ENCODE results near the gene TGM2.

Gene TGM2

GRCh38 chr20:38128691-38129090 lies 36.4 kb downstream of the TGM2 start:
- H3K4me3 ChIP-seq (IDR thresholded peaks at IDR 0.05; ENCODE audit: insufficient read depth, low read depth, low read length), result no peak overlapping the region
- H4K20me1 ChIP-seq (ENCODE audit: insufficient read depth), result no peaks in the 10 kb centered on the region
- H3K27ac ChIP-seq, result no peak overlapping the region
- H3K36me3 ChIP-seq (ENCODE audit: insufficient read depth), result no peaks in the 10 kb centered on the region
- H3K4me2 ChIP-seq, result no peak overlapping the region
- no peak overlapping the region for H2AFZ ChIP-seq (ENCODE audit: low read depth)
- H3K4me1 ChIP-seq (ENCODE audit: low read depth, poor library complexity, severe bottlenecking), result no peaks in the 10 kb centered on the region
- no peaks in the 10 kb centered on the region for H3K79me2 ChIP-seq (ENCODE audit: insufficient read depth, low read depth)
- H3K9ac ChIP-seq, result no peak overlapping the region
- no peak for TF ChIP-seq CTCF (conservative IDR thresholded peaks at IDR 0.05; ENCODE audit: low read depth, low read length)
- H3K27me3 ChIP-seq (ENCODE audit: insufficient read depth, low read depth), result no peaks in the 10 kb centered on the region

GRCh38 chr20:38127920-38128528 lies 37.0 kb downstream of the TGM2 start:
- H3K9ac ChIP-seq, result no peak overlapping the region
- H3K4me3 ChIP-seq (IDR thresholded peaks at IDR 0.05; ENCODE audit: insufficient read depth, low read depth, low read length), result no peak overlapping the region
- TF ChIP-seq CTCF (conservative IDR thresholded peaks at IDR 0.05; ENCODE audit: low read depth, low read length), result no peak
- no peaks in the 10 kb centered on the region for H3K36me3 ChIP-seq (ENCODE audit: insufficient read depth)
- H3K4me2 ChIP-seq, result no peak overlapping the region
- no peaks in the 10 kb centered on the region for H4K20me1 ChIP-seq (ENCODE audit: insufficient read depth)
- no peak overlapping the region for H3K27ac ChIP-seq
- H3K4me1 ChIP-seq (ENCODE audit: low read depth, poor library complexity, severe bottlenecking), result no peaks in the 10 kb centered on the region
- no peak overlapping the region for H2AFZ ChIP-seq (ENCODE audit: low read depth)
- no peaks in the 10 kb centered on the region for H3K27me3 ChIP-seq (ENCODE audit: insufficient read depth, low read depth)
- no peaks in the 10 kb centered on the region for H3K79me2 ChIP-seq (ENCODE audit: insufficient read depth, low read depth)

GRCh38 chr20:38126932-38127621 lies 38.0 kb downstream of the TGM2 start:
- TF ChIP-seq CTCF (conservative IDR thresholded peaks at IDR 0.05; ENCODE audit: low read depth, low read length), result no peak
- H3K9ac ChIP-seq, result no peak overlapping the region
- no peak overlapping the region for H2AFZ ChIP-seq (ENCODE audit: low read depth)
- no peak overlapping the region for H3K27ac ChIP-seq
- no peak overlapping the region for H3K4me3 ChIP-seq (IDR thresholded peaks at IDR 0.05; ENCODE audit: insufficient read depth, low read depth, low read length)
- H3K79me2 ChIP-seq (ENCODE audit: insufficient read depth, low read depth), result no peaks in the 10 kb centered on the region
- no peaks in the 10 kb centered on the region for H4K20me1 ChIP-seq (ENCODE audit: insufficient read depth)
- H3K4me2 ChIP-seq, result no peak overlapping the region
- H3K36me3 ChIP-seq (ENCODE audit: insufficient read depth), result no peaks in the 10 kb centered on the region
- no peaks in the 10 kb centered on the region for H3K27me3 ChIP-seq (ENCODE audit: insufficient read depth, low read depth)
- no peaks in the 10 kb centered on the region for H3K4me1 ChIP-seq (ENCODE audit: low read depth, poor library complexity, severe bottlenecking)

GRCh38 chr20:38126146-38126921 lies 38.7 kb downstream of the TGM2 start:
- no peaks in the 10 kb centered on the region for H3K79me2 ChIP-seq (ENCODE audit: insufficient read depth, low read depth)
- H3K36me3 ChIP-seq (ENCODE audit: insufficient read depth), result no peaks in the 10 kb centered on the region
- H3K27ac ChIP-seq, result no peak overlapping the region
- no peak overlapping the region for H2AFZ ChIP-seq (ENCODE audit: low read depth)
- no peak overlapping the region for H3K4me2 ChIP-seq
- TF ChIP-seq CTCF (conservative IDR thresholded peaks at IDR 0.05; ENCODE audit: low read depth, low read length), result no peak
- H3K4me3 ChIP-seq (IDR thresholded peaks at IDR 0.05; ENCODE audit: insufficient read depth, low read depth, low read length), result no peak overlapping the region
- no peaks in the 10 kb centered on the region for H3K4me1 ChIP-seq (ENCODE audit: low read depth, poor library complexity, severe bottlenecking)
- H3K27me3 ChIP-seq (ENCODE audit: insufficient read depth, low read depth), result no peaks in the 10 kb centered on the region
- H3K9ac ChIP-seq, result no peak overlapping the region
- H4K20me1 ChIP-seq (ENCODE audit: insufficient read depth), result no peaks in the 10 kb centered on the region
